BLaER1 (cell line): ENCODE results near the gene RAC2.
A peak's percentile ranks its signal among the peaks of the same experiment; 100 is the strongest.

Experiments used
- H3K27ac ChIP-seq: shearing (Covaris generic); formaldehyde crosslinking; 2 replicates; pipeline ENCODE4 v1.8.1; 2022
- H3K27me3 ChIP-seq: shearing (Covaris generic); formaldehyde crosslinking; 2 replicates; pipeline ENCODE4 v1.8.1; 2022
- H3K36me3 ChIP-seq: shearing (Covaris generic); formaldehyde crosslinking; 2 replicates; pipeline ENCODE4 v1.8.1; 2022
- H3K4me1 ChIP-seq: shearing (Covaris generic); formaldehyde crosslinking; 2 replicates; pipeline ENCODE4 v1.8.1; 2022
- H3K4me2 ChIP-seq: shearing (Covaris generic); formaldehyde crosslinking; 2 replicates; pipeline ENCODE4 v1.8.1; 2022
- H3K4me3 ChIP-seq: shearing (Covaris generic); formaldehyde crosslinking; 2 replicates; pipeline ENCODE4 v1.8.1; 2022
- H3K9ac ChIP-seq: shearing (Covaris generic); formaldehyde crosslinking; 2 replicates; pipeline ENCODE4 v1.8.1; 2022
- H3K9me3 ChIP-seq: shearing (Covaris generic); formaldehyde crosslinking; 2 replicates; pipeline ENCODE4 v1.8.1; 2022
- H4K20me1 ChIP-seq: shearing (Covaris generic); formaldehyde crosslinking; 2 replicates; pipeline ENCODE4 v1.8.1; 2022
- Cebpa-rat ChIP-seq: shearing (Covaris generic); IDR thresholded peaks from 2 replicates; pipeline ENCODE4 v1.8.1; 2022

RAC2 gene

DNA sequence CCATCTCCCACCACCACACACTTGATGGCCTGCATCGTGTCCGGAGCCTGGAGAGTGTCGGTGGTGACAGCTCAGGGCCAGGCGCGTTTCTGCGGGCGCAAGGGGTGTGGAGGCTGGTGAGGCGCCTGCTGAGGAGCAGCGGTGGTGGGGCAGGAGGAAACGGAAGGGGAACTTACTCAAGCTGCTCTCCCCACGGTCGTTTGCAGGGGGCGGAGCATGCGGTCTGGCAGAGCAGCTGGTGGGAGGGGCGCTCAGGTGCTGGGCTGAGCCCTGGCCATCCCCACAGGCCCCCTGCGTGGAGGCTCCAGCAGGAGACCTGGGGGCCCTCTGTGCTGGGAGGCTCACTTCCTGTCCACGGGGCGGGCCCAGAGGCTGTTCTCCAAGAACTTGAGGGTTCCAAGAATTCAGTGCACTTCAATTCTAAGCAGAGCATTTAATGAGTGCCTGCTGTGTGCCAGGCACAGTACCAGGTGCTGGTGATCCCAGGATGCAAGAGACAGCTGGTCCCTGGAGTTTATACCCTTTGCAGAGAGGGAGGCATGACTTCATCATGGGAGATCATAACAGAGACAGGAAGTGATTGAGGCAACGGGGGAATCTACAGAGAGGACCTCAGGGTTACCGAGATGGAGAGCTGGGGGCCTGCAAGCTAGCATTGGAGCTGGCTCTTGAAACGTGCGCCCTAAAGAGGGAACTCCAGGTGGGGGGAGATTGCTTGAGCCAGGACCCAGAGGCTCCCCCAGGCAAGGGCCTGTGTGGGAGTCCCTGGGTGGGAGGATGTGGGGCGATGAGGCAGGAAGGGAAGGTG, at the start of gene RAC2:
RAC2 (minus strand) TSS at position 156 of the 808 bp plus-strand sequence; CDS start at position 35, 121 bp downstream.
- H3K27me3 ChIP-seq = no peaks in the 10 kb centered on the region
- H3K36me3 ChIP-seq = peaks cover 25% of the 10 kb centered on the region
- H3K9me3 ChIP-seq = no peaks in the 10 kb centered on the region
- peaks cover 30% of the 10 kb centered on the region for H4K20me1 ChIP-seq
- TF ChIP-seq Cebpa-rat = no peak
- H3K9ac ChIP-seq = peak within 1 kb of the TSS; percentile 84
- H3K4me3 ChIP-seq = peak within 1 kb of the TSS; percentile 85
- H3K27ac ChIP-seq = peak within 1 kb of the TSS; percentile 90
- H3K4me1 ChIP-seq = peaks cover 63% of the 10 kb centered on the region
- H3K4me2 ChIP-seq = peak within 1 kb of the TSS; percentile 100

DNA sequence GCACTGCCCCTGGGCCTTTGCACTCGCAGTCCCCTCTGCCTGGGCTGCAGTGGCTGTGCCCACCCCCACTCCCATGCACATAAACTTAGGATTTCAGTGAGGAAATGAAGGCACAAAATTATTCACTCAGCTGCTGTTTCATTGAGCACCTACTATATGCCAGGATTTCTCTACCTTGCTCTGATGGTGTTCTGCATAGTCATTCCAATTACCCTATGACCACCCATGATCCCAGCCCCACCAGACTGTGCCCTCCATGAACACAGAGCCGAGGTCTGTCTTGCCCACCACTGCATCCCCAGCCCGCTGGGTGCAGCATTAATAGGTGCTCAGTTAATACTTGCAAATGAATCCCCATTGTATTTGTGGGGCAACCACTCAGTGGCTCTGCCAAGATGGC, 49.1 kb upstream of the RAC2 start:
- H3K36me3 ChIP-seq = peaks cover 58% of the 10 kb centered on the region
- no peak overlapping the region for H3K4me2 ChIP-seq
- H3K9me3 ChIP-seq = 0 out of 2 replicates have a peak, but pooled peaks cover 7% of the 10 kb centered on the region
- H3K4me3 ChIP-seq = no peak overlapping the region
- peaks cover 7% of the 10 kb centered on the region; the same call in 1 of the 2 replicates for H4K20me1 ChIP-seq
- no peak overlapping the region for H3K9ac ChIP-seq
- H3K27ac ChIP-seq = peak overlapping the region; percentile 79; the same call in 1 of the 2 replicates
- H3K4me1 ChIP-seq = peaks cover 90% of the 10 kb centered on the region
- no peaks in the 10 kb centered on the region for H3K27me3 ChIP-seq
- no peak for TF ChIP-seq Cebpa-rat

DNA sequence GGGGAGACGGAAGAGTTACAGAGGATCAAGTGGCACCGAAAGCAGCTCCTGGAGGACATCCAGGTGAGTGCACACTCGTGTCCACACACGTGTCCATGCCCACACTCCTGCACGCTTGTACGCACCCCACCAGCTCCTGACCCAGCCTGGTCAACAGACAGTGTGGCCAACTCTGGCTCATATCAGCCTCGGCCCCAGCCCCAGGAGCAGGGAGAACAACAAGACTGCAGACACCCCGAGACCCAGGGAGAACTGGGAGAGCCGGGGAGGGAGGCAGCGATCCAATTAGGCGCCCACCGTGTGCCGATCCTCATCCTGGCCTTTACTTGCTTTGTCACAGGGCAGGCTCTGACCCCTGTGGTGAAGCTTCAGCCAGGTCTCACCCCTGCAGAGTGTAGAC, 48.6 kb upstream of the RAC2 start:
- H3K27me3 ChIP-seq = no peaks in the 10 kb centered on the region
- peaks cover 53% of the 10 kb centered on the region for H3K36me3 ChIP-seq
- H3K27ac ChIP-seq = peak overlapping the region; percentile 79
- 0 out of 2 replicates have a peak, but pooled peaks cover 7% of the 10 kb centered on the region for H3K9me3 ChIP-seq
- no peak for TF ChIP-seq Cebpa-rat
- no peak overlapping the region for H3K9ac ChIP-seq
- peaks cover 90% of the 10 kb centered on the region for H3K4me1 ChIP-seq
- H3K4me3 ChIP-seq = no peak overlapping the region
- peaks cover 7% of the 10 kb centered on the region; the same call in 1 of the 2 replicates for H4K20me1 ChIP-seq
- H3K4me2 ChIP-seq = peak overlapping the region; percentile 73; the same call in 1 of the 2 replicates

DNA sequence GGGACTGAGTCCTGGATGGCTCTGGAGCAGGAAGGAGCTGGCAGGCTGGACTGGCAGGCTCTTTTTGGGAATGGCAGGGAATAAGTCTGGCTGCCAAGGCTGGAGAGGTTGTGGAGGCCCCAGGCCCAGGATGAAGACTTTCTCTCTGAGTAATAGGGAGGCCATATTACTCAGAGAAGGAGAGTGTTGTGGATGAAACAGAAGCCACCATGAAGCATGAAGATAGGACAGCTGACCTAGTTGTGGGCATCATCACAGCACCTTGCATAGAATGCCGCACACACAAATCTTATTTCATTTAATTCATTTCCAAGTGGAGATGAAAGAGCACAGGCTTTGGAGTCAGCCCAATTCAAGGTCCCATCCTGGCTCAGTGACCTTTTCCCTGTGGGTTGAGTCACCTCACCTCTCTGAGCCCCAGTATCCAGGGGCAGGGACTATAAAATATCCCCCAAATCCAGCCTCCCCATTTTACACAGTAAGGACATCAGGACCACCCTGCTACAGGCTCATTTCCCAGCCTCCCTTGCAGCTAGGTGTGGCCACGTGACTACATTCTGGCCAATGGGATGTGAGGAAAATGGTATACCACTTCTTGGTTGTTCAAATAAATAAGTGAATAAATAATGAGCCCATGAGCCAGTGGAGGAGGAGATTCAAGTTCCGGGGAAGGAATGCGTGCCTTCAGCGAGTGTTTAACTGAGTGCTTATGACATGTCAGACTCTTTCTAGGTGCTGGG, 47.7 kb upstream of the RAC2 start:
- Histone ChIP-seq H3K36me3 (peaks cover 51% of the 10 kb centered on the region), H3K9me3 (0 out of 2 replicates have a peak, but pooled peaks cover 7% of the 10 kb centered on the region), H3K27ac (peak overlapping the region; percentile 79), H3K4me3 (no peak overlapping the region), H3K4me2 (peak overlapping the region; percentile 73), H3K4me1 (peaks cover 92% of the 10 kb centered on the region), H3K9ac (no peak overlapping the region), H4K20me1 (peaks cover 7% of the 10 kb centered on the region; the same call in 1 of the 2 replicates), H3K27me3 (no peaks in the 10 kb centered on the region)
- TF ChIP-seq Cebpa-rat = no peak

DNA sequence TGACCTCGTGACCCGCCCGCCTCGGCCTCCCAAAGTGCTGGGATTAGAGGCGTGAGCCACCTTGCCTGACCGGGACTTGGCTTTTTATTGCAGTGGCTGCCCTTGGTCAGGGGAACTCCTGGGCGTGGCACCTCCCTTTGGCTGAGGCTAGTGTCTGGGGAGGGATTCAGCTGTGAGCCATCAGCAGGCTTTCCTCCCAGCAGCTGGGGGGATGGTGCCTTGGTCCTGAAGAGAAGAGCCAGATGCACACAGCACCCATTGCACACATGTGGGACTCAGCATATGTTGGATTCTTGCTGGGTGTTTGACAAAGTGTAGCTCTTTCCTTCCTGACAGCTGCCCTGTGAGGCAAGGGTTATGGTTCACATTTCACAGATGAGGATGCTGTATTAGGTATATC, 46.7 kb upstream of the RAC2 start:
- no peak overlapping the region for H3K9ac ChIP-seq
- H3K27ac ChIP-seq = peak overlapping the region; percentile 79
- peak overlapping the region; percentile 73 for H3K4me2 ChIP-seq
- peaks cover 7% of the 10 kb centered on the region; the same call in 1 of the 2 replicates for H4K20me1 ChIP-seq
- peaks cover 92% of the 10 kb centered on the region for H3K4me1 ChIP-seq
- no peaks in the 10 kb centered on the region for H3K27me3 ChIP-seq
- H3K4me3 ChIP-seq = no peak overlapping the region
- 0 out of 2 replicates have a peak, but pooled peaks cover 7% of the 10 kb centered on the region for H3K9me3 ChIP-seq
- no peak for TF ChIP-seq Cebpa-rat
- peaks cover 41% of the 10 kb centered on the region for H3K36me3 ChIP-seq

DNA sequence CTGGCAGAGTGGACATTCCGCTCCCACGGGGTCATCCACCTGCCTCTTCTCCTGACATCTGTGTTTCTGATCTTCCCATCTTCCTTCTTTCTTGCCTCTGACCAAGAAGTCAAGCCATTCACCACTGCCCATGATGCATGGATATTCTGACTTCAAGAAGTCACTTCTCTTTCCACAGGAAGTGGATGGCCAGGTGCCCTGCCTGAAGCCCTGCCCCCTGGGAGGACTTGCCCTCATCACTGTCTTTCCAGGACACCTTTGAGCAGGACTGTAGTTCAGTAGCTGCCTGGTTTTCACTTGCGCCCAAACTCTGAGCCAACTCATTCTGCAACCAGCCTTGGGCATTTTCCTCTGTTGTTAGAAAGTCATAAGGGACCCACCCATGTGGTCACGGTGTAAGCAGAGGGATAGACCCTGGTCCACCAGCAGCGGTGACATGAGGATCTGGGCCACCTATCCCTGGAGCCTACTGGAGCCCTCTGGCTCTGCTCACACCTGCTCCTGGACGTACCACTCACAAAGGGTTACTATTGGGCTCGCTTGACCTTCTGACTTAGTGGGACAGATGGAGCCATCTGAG, 45.2 kb upstream of the RAC2 start:
- no peak overlapping the region for H3K9ac ChIP-seq
- H3K27ac ChIP-seq = peak overlapping the region; percentile 79
- 0 out of 2 replicates have a peak, but pooled peaks cover 7% of the 10 kb centered on the region for H3K9me3 ChIP-seq
- H3K27me3 ChIP-seq = no peaks in the 10 kb centered on the region
- H4K20me1 ChIP-seq = peaks cover 7% of the 10 kb centered on the region; the same call in 1 of the 2 replicates
- no peak overlapping the region for H3K4me3 ChIP-seq
- H3K36me3 ChIP-seq = peaks cover 32% of the 10 kb centered on the region
- peaks cover 90% of the 10 kb centered on the region for H3K4me1 ChIP-seq
- peak overlapping the region; percentile 73 for H3K4me2 ChIP-seq
- no peak for TF ChIP-seq Cebpa-rat

DNA sequence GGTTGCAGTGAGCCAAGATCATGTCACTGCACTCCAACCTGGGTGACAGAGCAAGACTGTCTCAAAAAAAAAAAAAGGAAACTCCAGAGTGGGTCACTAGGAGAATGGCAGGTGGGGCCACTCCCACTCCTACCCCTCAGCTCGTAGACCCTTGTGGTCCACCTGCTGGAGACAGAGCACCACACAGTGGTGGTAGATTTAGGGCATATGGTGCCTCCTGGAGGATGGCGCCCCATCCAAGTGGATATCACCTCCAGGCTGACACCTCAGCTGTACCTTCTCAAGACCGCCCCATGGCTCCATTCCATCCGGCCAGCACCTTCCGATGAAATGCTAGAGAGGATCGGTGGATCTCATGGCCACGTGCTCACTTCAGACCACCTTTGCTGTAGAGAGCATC, 44.5 kb upstream of the RAC2 start:
- peaks cover 30% of the 10 kb centered on the region for H3K36me3 ChIP-seq
- H3K27me3 ChIP-seq = no peaks in the 10 kb centered on the region
- H3K4me2 ChIP-seq = peak overlapping the region; percentile 73
- H3K4me1 ChIP-seq = peaks cover 94% of the 10 kb centered on the region
- H3K27ac ChIP-seq = peak overlapping the region; percentile 79
- H3K4me3 ChIP-seq = no peak overlapping the region
- 0 out of 2 replicates have a peak, but pooled peaks cover 7% of the 10 kb centered on the region for H3K9me3 ChIP-seq
- TF ChIP-seq Cebpa-rat = no peak
- no peak overlapping the region for H3K9ac ChIP-seq
- H4K20me1 ChIP-seq = peaks cover 7% of the 10 kb centered on the region; the same call in 1 of the 2 replicates

DNA sequence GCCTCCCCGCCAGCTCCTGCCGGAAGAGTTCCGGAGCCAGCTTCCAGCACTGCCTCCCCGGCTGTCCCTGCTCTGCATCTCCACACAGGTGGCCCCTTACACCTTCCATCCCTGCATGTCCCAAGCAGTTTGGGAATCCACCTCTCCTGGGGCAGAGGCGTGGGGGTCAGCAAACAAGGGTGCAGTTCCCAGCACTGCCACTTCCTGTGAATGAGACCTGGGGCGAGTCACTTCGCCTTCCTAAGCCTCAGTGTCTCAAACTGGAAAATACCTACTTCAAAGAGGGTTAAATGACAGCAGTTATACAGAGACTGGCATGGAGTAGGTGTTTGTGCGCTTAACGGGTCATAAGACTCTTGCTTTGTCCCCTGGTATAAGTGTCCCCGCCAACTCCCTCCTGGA, 43.5 kb upstream of the RAC2 start:
- H3K4me1 ChIP-seq = peaks cover 98% of the 10 kb centered on the region
- peaks cover 7% of the 10 kb centered on the region; the same call in 1 of the 2 replicates for H4K20me1 ChIP-seq
- H3K9ac ChIP-seq = no peak overlapping the region
- 0 out of 2 replicates have a peak, but pooled peaks cover 7% of the 10 kb centered on the region for H3K9me3 ChIP-seq
- no peak for TF ChIP-seq Cebpa-rat
- H3K27me3 ChIP-seq = no peaks in the 10 kb centered on the region
- peak overlapping the region; percentile 98 for H3K4me2 ChIP-seq
- no peak overlapping the region for H3K4me3 ChIP-seq
- H3K36me3 ChIP-seq = peaks cover 20% of the 10 kb centered on the region
- H3K27ac ChIP-seq = peak overlapping the region; percentile 84; the same call in 1 of the 2 replicates

DNA sequence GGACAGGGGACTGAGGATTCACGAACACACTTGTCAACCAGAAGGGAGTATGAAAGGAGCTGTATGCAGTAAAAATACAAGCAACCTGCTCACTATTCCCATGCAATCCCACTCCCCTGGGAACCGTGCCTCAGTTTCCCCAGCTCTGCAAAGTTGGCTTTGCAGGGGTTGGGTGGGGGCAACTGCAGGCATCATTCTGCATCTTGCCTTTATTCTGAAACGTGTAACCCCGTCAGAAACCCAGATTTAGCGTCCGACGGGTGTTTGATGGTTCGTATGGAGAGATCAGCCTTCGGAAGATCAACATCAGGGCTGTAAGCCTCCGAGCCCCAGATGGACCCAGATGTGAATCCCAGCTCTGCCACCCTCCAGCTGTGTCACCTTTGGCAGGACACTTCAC, 41.9 kb upstream of the RAC2 start:
- Histone ChIP-seq H4K20me1 (peaks cover 7% of the 10 kb centered on the region; the same call in 1 of the 2 replicates), H3K4me2 (peak overlapping the region; percentile 98), H3K27me3 (no peaks in the 10 kb centered on the region), H3K36me3 (peaks cover 8% of the 10 kb centered on the region; the same call in 1 of the 2 replicates), H3K9ac (no peak overlapping the region), H3K4me3 (no peak overlapping the region), H3K4me1 (peaks cover 98% of the 10 kb centered on the region), H3K9me3 (no peaks in the 10 kb centered on the region), H3K27ac (peak overlapping the region; percentile 84)
- TF ChIP-seq Cebpa-rat = no peak
